OCI-LY3 (cell line): ENCODE measurements around the gene SHISA8.

Source experiments
- CTCF ChIP-seq: fragments of 200-600, 300-600 bp; sonication (generic); IDR thresholded peaks from 2 replicates; pipeline ENCODE4 v1.5.1; 2014; ENCODE audit warnings: antibody characterized with exemption, low read length, low read depth
- EZH2phosphoT487 ChIP-seq: fragments of 200-600 bp; shearing (Covaris generic); IDR thresholded peaks from 2 replicates; pipeline ENCODE4 v1.6.1; 2018; ENCODE audit warnings: antibody characterized with exemption, mixed run types, low read depth

- TF ChIP-seq CTCF (no peak), EZH2phosphoT487 (no peak)
Observed at GRCh38 chr22:41963453-41964111, 48.7 kb upstream of the SHISA8 start.
